ENCODE measurements around the gene UBFD1. TPM values are rescaled to one million over a fixed set of nuclear protein-coding genes. Genes with fewer than 3 reads are reported as not detected.
"Not testable (repeated sequence)": the region's sequence is repeated elsewhere in the genome, so short reads cannot be mapped to it uniquely, and the experiment has no call there.

Gene UBFD1
- 10 to 100 TPM; 56.2 to 74.5 (median 65.7) TPM for polyA plus RNA-seq (ENCODE audit: insufficient read length in 10 of 10)
- long read RNA-seq, donor 1, full-length matches to known transcripts, result 14 of 31 reads
- long read RNA-seq, donor 1, partial matches to known transcripts, result 17 of 31 reads
- long read RNA-seq, donor 1, other reads (novel, unspliced or antisense), result 0 of 31 reads
- long read RNA-seq, donor 2, full-length matches to known transcripts, result 7 of 7 reads
- long read RNA-seq, donor 2, partial matches to known transcripts, result 0 of 7 reads
- long read RNA-seq, donor 2, other reads (novel, unspliced or antisense), result 0 of 7 reads
- long read RNA-seq, donor 3, result 0 reads
- long read RNA-seq, donor 4, full-length matches to known transcripts, result 9 of 23 reads
- long read RNA-seq, donor 4, partial matches to known transcripts, result 14 of 23 reads
- long read RNA-seq, donor 4, other reads (novel, unspliced or antisense), result 0 of 23 reads
- long read RNA-seq, donor 5, full-length matches to known transcripts, result 14 of 24 reads
- long read RNA-seq, donor 5, partial matches to known transcripts, result 10 of 24 reads
- long read RNA-seq, donor 5, other reads (novel, unspliced or antisense), result 0 of 24 reads
- long read RNA-seq, donor 6, full-length matches to known transcripts, result 15 of 15 reads
- long read RNA-seq, donor 6, partial matches to known transcripts, result 0 of 15 reads
- long read RNA-seq, donor 6, other reads (novel, unspliced or antisense), result 0 of 15 reads
- long read RNA-seq, donor 7, full-length matches to known transcripts, result 9 of 9 reads
- long read RNA-seq, donor 7, partial matches to known transcripts, result 0 of 9 reads
- long read RNA-seq, donor 7, other reads (novel, unspliced or antisense), result 0 of 9 reads
- long read RNA-seq, donor 8, full-length matches to known transcripts, result 9 of 272 reads
- long read RNA-seq, donor 8, partial matches to known transcripts, result 263 of 272 reads
- long read RNA-seq, donor 8, other reads (novel, unspliced or antisense), result 0 of 272 reads
- long read RNA-seq, donor 9, result 0 reads

- peak; percentile 98 to 99 (median 99) for DNase-seq
Measured at GRCh38 chr16:23556881-23557778, at the start of gene UBFD1, which contains the start of gene EARS2. UBFD1 (plus strand) TSS chr16:23557727; CDS start chr16:23557743, 16 bp downstream. EARS2 (minus strand) TSS chr16:23557350; CDS start chr16:23557343, 7 bp downstream.

DNA sequence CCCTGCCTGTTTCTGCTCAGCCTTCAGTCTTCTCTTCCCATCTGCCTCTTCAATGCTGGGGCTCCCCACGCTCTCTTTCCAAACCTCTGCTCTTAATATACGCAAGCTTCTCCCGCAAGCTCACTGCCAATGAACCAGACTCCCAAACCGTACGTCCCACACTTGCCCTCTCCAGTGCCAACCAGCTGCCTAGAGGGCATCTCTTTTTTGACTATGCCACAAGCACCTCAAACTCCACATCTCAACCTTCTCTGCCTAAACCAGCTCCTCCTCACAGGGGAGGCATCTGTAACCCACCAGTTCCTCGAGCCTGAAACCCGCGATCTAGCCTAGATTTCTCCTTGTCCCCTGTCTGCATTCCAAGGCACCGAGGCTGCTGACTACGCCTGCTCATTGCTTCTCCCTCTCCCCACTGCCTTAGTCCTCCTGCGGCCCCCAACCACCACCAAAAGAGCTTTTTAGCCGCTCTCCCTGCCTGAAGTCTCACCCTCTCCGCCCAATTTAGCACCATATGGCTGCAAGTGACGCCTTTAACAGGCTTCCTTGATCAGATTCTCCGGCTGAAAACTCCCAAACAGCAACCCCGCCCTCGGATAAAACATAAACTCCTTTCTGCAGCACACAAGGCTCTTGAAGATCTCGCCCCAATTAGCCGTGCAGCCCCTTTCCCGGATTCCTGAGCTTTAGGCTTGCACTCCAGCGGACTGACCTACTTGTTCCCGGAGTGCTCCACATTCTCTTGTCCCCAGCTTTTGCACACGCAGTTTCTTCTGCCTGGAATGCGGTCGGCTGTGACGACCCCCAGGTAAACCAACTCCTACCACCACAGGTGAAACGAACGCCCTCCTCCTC, 48.7 kb upstream of the UBFD1 start:
- peak in 2 of 3 donors; percentile 28 to 60 for DNase-seq

GRCh38 chr16:23509441-23509754, 48.1 kb upstream of the UBFD1 start:
- no peak for DNase-seq

DNA sequence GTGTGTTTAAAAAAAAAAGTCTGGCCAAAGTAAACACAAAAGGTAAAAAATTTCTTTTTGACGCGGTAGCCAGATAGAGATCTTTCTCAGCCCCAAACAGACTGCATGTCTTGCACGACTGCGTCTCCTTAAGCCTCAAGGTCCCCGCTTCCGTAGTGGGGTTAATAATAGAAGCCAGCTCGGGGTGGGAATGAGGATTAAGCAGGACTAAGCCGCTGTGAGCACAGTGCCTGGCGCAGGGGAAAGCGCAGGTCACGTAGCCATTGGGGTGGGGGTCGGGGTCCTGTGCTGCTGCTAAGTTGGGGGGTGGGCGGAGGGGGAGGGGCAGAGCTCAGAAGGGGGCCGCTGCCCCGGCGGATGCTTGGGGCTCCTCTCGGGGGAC, 47.8 kb upstream of the UBFD1 start:
- peak in 2 of 3 donors; percentile 54 to 72 for DNase-seq

- peak; percentile 86 to 93 (median 90) for DNase-seq
Measured at GRCh38 chr16:23510164-23510914, 47.2 kb upstream of the UBFD1 start, which contains the start of gene GGA2. GGA2 (minus strand) TSS chr16:23510494; CDS start chr16:23510411, 83 bp downstream.

- DNase-seq, result not testable (repeated sequence)
Measured at GRCh38 chr16:23510915-23511270, 46.6 kb upstream of the UBFD1 start.

DNA sequence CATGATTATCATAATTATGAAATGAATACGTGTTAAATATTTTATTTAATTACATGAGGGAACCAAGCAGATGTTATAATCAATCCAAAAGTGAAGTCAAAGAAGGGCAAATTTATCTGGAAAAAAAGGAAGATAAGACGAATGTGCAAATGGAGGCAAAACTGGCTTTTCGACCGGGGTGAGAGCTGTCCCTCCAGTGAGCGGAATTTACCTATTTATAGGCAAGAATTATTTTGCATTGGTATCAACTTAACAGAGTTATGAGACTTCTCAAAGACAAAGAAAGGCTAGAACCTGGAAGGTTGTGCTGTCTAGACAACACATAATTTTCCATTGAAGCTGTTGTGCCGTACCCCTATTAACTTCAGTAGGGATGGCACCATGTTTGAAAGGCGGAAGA, 45.8 kb upstream of the UBFD1 start:
- DNase-seq, result no peak

DNA sequence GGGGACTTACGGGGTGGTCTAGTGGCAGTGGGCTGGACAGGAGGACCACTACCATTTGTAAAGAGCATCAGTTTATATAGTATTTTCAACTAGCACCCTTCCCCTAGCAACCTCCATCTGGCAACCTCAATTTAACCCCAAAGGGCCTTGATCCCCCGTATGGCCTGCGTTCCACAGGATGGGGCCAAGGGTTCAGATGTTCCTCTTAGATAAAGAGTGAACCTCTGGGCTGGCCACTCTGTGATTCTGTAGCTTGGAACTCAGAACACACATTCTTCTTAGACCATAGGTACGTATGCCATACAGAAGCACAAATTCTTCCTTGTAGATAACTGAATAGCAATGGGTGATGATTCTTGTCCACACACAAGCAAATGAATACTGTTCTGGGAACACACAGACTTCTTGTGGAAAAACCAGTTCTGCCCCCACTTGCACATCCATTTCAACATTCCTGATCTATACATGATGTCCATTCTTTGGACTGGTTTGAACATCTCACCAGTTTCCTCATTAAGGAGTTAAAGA, 45.3 kb upstream of the UBFD1 start:
- DNase-seq, result no peak

GRCh38 chr16:23514381-23515152, 43.0 kb upstream of the UBFD1 start:
- DNase-seq, result no peak

GRCh38 chr16:23515881-23516280, 41.6 kb upstream of the UBFD1 start:
- no peak for DNase-seq

GRCh38 chr16:23516366-23517137, 41.0 kb upstream of the UBFD1 start:
- DNase-seq, result no peak

GRCh38 chr16:23518435-23518891, 39.1 kb upstream of the UBFD1 start:
- DNase-seq, result peak in 1 of 3 donors; percentile 23

DNA sequence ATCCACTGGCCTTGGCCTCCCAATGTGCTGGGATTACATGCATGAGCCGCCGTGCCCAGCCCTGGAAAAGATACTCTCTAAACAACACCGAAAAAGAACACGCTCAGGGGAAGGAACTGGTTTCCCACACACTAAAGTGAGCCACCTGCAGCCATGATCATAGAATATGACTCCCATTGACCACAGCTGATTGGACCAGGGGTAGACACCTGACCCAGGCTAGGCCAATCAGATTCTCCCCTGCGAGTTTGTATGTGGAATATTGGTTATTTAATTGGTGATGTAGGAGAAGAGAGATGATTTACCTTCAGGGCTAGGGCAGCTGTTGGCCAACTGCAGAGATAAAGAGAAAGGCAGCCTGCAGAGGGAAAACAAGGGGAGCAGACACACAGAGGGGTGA, 38.2 kb upstream of the UBFD1 start:
- DNase-seq, result no peak

DNA sequence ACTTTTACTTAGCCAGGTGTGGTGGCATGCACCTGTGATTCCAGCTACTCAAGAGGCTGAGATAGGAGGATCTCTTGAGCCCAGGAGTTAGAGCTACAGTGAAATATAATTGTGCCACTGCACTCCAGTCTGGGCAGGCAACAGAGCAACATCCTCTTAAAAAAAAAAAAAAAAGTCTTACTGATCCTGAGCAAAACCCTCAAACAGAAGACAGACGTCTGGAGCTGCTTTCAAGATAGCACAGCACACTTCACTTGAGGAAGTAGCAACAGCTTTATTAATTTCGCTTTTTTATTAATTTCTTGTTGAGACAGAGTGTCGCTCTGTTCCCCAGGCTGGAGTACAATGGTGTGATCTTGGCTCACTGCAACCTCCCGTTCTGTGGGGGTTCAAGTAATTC, 37.0 kb upstream of the UBFD1 start:
- no peak for DNase-seq

GRCh38 chr16:23521037-23521743, 36.3 kb upstream of the UBFD1 start:
- DNase-seq, result no peak

DNA sequence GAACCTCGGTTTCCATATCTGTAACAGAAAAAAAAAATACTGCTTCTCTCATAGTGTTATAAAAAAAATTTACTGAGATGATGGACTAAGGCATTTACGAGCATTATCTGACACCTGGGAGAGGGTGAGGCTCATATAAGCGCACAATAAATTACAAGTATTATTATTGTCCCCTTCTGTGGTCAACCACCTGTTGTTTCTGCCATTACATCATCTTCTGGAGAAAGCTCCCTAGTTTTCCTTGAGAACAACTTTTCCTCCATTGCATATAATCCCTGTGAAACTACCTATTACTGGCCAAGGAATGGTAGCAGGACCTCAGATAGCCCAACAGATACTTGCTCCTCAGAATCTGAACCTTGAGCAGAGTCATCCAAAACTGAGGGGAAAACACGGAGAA, 35.6 kb upstream of the UBFD1 start:
- DNase-seq, result no peak

- no peak for DNase-seq
Measured at GRCh38 chr16:23523321-23523720, 34.2 kb upstream of the UBFD1 start.
